ENCODE data around the gene HTATIP2. TPM values are rescaled to one million over a fixed set of nuclear protein-coding genes. Genes with fewer than 3 reads are reported as not detected.
A peak's percentile ranks its signal among the peaks of the same experiment; 100 is the strongest.

HTATIP2 gene
- total and polyA plus RNA-seq, 7 donors, result 31.3 to 184 (median 54.4) TPM

- peaks cover 10% of the 10 kb centered on the region for H3K4me1 ChIP-seq
- H3K36me3 ChIP-seq (ENCODE audit: insufficient read depth in 1 of 2, low read depth in 1 of 2), result peaks cover 8 to 63% of the 10 kb centered on the region in 2 donors
- no peak for TF ChIP-seq CTCF (IDR thresholded peaks at IDR 0.05)
- H3K27me3 ChIP-seq (ENCODE audit: insufficient read depth in 3 of 3, low read length in 2 of 3), result no peaks in the 10 kb centered on the region
- ATAC-seq (peak; percentile 97), DNase-seq (peak; percentile 98)
- 0% methylated on average over 68 to 96 of the region's 96 CpGs for WGBS, 3 donors
- H3K27ac ChIP-seq, result peak within 1 kb of the TSS; percentile 90
- H3K9me3 ChIP-seq, result no peaks in the 10 kb centered on the region
- H3K4me3 ChIP-seq, result peak within 1 kb of the TSS; percentile 77
- intact Hi-C loops (cut with DNase I), result loop anchor here (2.0 to 10.0 kb wide), 2 partner anchors 217 to 223 kb away; no protein-coding TSS in a partner anchor
Observed at GRCh38 chr11:20387261-20388095, 24.0 kb downstream of the HTATIP2 start, which contains the start of gene PRMT3. PRMT3 (plus strand) TSS chr11:20387716; CDS start chr11:20387747, 31 bp downstream.

- Histone ChIP-seq H3K27me3 (ENCODE audit: insufficient read depth in 3 of 3, low read length in 2 of 3) (no peaks in the 10 kb centered on the region), H3K4me3 (peak overlapping the region; percentile 77), H3K27ac (peak overlapping the region; percentile 90), H3K36me3 (ENCODE audit: insufficient read depth in 1 of 2, low read depth in 1 of 2) (peaks cover 6 to 63% of the 10 kb centered on the region in 2 donors), H3K9me3 (no peaks in the 10 kb centered on the region), H3K4me1 (peaks cover 10% of the 10 kb centered on the region)
- DNase-seq (no peak), ATAC-seq (peak in 1 of 4 donors; percentile 25)
- intact Hi-C loops (cut with DNase I), result loop anchor here in 1 of 2 donors (10.0 kb wide), 1 partner anchor 216 kb away; no protein-coding TSS in a partner anchor
- WGBS, 3 donors, result 7 to 11% (median 7%) methylated on average over 25 of the region's 25 CpGs
- no peak for TF ChIP-seq CTCF (IDR thresholded peaks at IDR 0.05)
Observed at GRCh38 chr11:20388096-20389055, 24.9 kb downstream of the HTATIP2 start.

GRCh38 chr11:20397281-20397680 is 33.8 kb downstream of the HTATIP2 start:
- H3K4me1 ChIP-seq, result no peaks in the 10 kb centered on the region
- TF ChIP-seq CTCF (IDR thresholded peaks at IDR 0.05), result peak; percentile 28
- no peak overlapping the region for H3K27ac ChIP-seq
- ATAC-seq (peak in 2 of 4 donors; percentile 53 to 54), DNase-seq (no peak)
- peaks cover 4 to 98% of the 10 kb centered on the region in 2 donors for H3K36me3 ChIP-seq (ENCODE audit: insufficient read depth in 1 of 2, low read depth in 1 of 2)
- intact Hi-C loops (cut with DNase I), result no loop called here
- no peaks in the 10 kb centered on the region for H3K9me3 ChIP-seq
- no peaks in the 10 kb centered on the region for H3K27me3 ChIP-seq (ENCODE audit: insufficient read depth in 3 of 3, low read length in 2 of 3)
- H3K4me3 ChIP-seq, result no peak overlapping the region
- WGBS, 3 donors, result 84 to 90% (median 84%) methylated on average over 3 of the region's 3 CpGs

- no peak for TF ChIP-seq CTCF (IDR thresholded peaks at IDR 0.05)
- ATAC-seq, result no peak
- no peaks in the 10 kb centered on the region for H3K27me3 ChIP-seq (ENCODE audit: insufficient read depth in 3 of 3, low read length in 2 of 3)
- no peak overlapping the region for H3K4me3 ChIP-seq
- intact Hi-C loops (cut with DNase I), result no loop called here
- H3K36me3 ChIP-seq (ENCODE audit: insufficient read depth in 1 of 2, low read depth in 1 of 2), result peaks cover 3 to 98% of the 10 kb centered on the region in 2 donors
- no peak overlapping the region for H3K27ac ChIP-seq
- no peaks in the 10 kb centered on the region for H3K9me3 ChIP-seq
- H3K4me1 ChIP-seq, result no peaks in the 10 kb centered on the region
- no peak for DNase-seq
- 82 to 88% (median 84%) methylated on average over 2 of the region's 2 CpGs for WGBS, 3 donors
Observed at GRCh38 chr11:20399498-20399897, 36.0 kb downstream of the HTATIP2 start.

Data from psoas muscle (tissue), 8 donors.